ENCODE measurements around the gene MACROD2.

DNA sequence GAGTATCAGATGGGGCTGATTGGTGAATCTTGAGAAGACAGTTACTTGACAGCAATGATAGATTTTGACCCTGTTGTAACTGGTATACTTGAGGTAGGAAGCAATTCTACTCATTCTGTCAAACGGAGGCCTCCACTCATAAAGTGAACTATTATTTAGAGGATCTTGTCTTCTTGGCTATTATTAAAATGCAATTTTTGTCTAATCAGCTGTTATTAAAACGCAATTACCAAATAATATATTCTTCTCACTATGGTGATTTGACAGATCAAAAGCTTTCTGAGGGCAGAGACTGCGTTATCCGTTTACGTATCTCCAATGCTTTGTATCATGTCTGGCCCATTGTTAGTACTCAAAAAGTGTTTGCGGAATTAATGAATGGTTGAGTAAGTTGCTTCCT lies 120.7 kb downstream of the MACROD2 start:
- TF ChIP-seq EZH2 (IDR thresholded peaks at IDR 0.05; ENCODE audit: borderline replicate concordance, low read length) (no peak), CTCF (conservative IDR thresholded peaks at IDR 0.05 in 1 of 2, IDR thresholded peaks at IDR 0.05 in 1 of 2; ENCODE audit: extremely low read depth in 1 of 2, insufficient read depth in 1 of 2, low read depth in 1 of 2, low read length in 2 of 2) (no peak)

Measured in mammary epithelial cell (primary cell).